ENCODE results near the gene YTHDF2.
"Not testable (repeated sequence)": the region's sequence is repeated elsewhere in the genome, so short reads cannot be mapped to it uniquely, and the experiment has no call there.

DNA sequence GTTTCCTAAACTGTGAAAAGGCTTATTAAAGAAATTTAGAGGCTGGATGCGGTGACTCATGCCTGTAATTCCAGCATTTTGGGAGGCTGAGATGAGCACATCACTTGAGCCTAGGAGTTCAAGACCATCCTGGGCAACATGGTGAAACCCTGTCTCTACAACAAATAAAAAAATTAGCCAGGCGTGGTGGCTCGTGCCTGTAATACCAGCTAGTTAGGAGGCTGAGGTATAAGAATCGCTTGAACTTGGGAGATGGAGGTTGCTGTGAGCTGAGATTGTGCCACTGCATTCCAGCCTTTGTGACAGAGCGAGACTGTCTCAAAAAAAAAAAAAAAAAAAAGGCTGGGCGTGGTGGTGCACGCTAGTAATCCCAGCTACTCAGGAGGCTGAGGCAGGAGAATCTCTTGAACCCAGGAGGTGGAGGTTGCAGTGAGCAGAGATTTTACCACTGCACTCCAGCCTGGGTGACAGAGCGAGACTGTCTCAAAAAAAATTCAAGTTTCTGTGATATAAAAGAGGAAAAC is 14.1 kb downstream of the YTHDF2 start:
- TF ChIP-seq, protein P1, sequence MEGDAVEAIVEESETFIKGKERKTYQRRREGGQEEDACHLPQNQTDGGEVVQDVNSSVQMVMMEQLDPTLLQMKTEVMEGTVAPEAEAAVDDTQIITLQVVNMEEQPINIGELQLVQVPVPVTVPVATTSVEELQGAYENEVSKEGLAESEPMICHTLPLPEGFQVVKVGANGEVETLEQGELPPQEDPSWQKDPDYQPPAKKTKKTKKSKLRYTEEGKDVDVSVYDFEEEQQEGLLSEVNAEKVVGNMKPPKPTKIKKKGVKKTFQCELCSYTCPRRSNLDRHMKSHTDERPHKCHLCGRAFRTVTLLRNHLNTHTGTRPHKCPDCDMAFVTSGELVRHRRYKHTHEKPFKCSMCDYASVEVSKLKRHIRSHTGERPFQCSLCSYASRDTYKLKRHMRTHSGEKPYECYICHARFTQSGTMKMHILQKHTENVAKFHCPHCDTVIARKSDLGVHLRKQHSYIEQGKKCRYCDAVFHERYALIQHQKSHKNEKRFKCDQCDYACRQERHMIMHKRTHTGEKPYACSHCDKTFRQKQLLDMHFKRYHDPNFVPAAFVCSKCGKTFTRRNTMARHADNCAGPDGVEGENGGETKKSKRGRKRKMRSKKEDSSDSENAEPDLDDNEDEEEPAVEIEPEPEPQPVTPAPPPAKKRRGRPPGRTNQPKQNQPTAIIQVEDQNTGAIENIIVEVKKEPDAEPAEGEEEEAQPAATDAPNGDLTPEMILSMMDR (conservative IDR thresholded peaks at IDR 0.05 in 1 of 2, IDR thresholded peaks at IDR 0.05 in 1 of 2; ENCODE audit: extremely low read depth in 1 of 2, insufficient read depth in 1 of 2, low read depth in 1 of 2, low read length in 2 of 2) = not testable (repeated sequence)
- not testable (repeated sequence) for TF ChIP-seq EZH2 (IDR thresholded peaks at IDR 0.05; ENCODE audit: borderline replicate concordance, low read length)

Data from mammary epithelial cell (primary cell).